Measurements from ENCODE around the gene GALNTL6.

GRCh38 chr4:171843456-171843855 is 30.3 kb downstream of the GALNTL6 start:
- no peak for TF ChIP-seq CTCF (IDR thresholded peaks at IDR 0.05; ENCODE audit: insufficient read depth, low read length, poor library complexity, severe bottlenecking)
- TF ChIP-seq EZH2phosphoT487 (conservative IDR thresholded peaks at IDR 0.05; ENCODE audit: low read length): no peak
